ENCODE measurements around the gene PRR18. TPM values are rescaled to one million over a fixed set of nuclear protein-coding genes. Genes with fewer than 3 reads are reported as not detected.

Gene PRR18
- total RNA-seq, 1 donor = not detected

DNA sequence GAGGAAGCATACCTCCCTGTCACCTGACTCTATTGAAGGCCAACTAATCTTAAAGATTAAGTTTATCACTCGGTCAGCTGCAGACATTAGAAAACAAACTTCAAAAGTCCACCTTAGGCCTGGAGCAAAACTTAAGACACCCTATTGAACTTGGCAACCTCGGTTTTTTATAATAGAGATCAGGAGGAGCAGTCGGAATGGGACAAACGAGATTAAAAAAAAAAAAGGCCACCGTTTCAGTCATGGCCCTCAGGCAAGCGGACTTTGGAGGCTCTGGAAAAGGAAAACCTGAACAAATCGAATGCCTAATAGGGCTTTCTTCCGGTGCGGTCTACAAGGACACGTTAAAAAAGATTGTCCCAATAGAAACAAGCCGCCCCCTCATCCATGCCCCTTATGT, 7.2 kb upstream of the PRR18 start:
- DNase-seq (ENCODE audit: insufficient read length, low spot score, missing footprints) = no peak
- H3K9me3 ChIP-seq (ENCODE audit: low read depth, low read length) = no peaks in the 10 kb centered on the region
- H3K36me3 ChIP-seq (ENCODE audit: insufficient read depth, low read length) = no peaks in the 10 kb centered on the region
- TF ChIP-seq, protein P1, sequence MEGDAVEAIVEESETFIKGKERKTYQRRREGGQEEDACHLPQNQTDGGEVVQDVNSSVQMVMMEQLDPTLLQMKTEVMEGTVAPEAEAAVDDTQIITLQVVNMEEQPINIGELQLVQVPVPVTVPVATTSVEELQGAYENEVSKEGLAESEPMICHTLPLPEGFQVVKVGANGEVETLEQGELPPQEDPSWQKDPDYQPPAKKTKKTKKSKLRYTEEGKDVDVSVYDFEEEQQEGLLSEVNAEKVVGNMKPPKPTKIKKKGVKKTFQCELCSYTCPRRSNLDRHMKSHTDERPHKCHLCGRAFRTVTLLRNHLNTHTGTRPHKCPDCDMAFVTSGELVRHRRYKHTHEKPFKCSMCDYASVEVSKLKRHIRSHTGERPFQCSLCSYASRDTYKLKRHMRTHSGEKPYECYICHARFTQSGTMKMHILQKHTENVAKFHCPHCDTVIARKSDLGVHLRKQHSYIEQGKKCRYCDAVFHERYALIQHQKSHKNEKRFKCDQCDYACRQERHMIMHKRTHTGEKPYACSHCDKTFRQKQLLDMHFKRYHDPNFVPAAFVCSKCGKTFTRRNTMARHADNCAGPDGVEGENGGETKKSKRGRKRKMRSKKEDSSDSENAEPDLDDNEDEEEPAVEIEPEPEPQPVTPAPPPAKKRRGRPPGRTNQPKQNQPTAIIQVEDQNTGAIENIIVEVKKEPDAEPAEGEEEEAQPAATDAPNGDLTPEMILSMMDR (IDR thresholded peaks at IDR 0.05; ENCODE audit: extremely low read depth, low read depth, low read length) = no peak
- no peaks in the 10 kb centered on the region for H3K27me3 ChIP-seq (ENCODE audit: insufficient read depth, low read length)
- H2AFZ ChIP-seq (ENCODE audit: low read length) = no peak overlapping the region
- no peaks in the 10 kb centered on the region for H3K4me1 ChIP-seq (ENCODE audit: insufficient read depth, low read length)
- H3K4me3 ChIP-seq (ENCODE audit: insufficient read depth, low read length) = no peak overlapping the region
- H3K79me2 ChIP-seq (ENCODE audit: insufficient read depth, low read length) = no peaks in the 10 kb centered on the region
- no peak overlapping the region for H3K4me2 ChIP-seq (ENCODE audit: insufficient read depth, low read length)
- H4K20me1 ChIP-seq (ENCODE audit: insufficient read depth, low read length) = no peaks in the 10 kb centered on the region
- H3K27ac ChIP-seq (ENCODE audit: low read depth, low read length) = no peak overlapping the region

DNA sequence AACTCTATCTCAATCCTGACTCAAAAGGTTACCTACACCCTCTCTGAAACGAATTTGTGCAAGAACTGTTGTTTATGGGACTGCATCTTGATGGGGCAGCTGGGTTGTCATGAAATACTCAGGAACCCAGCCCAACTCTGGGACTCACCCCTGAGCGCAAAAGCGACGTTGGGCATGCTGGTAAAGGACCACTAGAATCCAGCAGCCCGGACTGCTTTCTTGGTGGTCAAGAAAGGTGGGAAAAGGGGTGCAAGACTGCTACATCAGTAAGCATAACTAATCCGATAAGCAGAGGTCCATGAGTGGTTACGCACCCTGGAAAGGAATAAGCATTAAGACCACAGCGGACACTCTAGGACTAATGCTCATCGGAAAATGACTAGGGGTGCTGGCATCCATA, 6.3 kb upstream of the PRR18 start:
- Histone ChIP-seq H3K27ac (ENCODE audit: low read depth, low read length) (no peak overlapping the region), H3K79me2 (ENCODE audit: insufficient read depth, low read length) (no peaks in the 10 kb centered on the region), H4K20me1 (ENCODE audit: insufficient read depth, low read length) (no peaks in the 10 kb centered on the region), H3K9me3 (ENCODE audit: low read depth, low read length) (no peaks in the 10 kb centered on the region), H3K4me2 (ENCODE audit: insufficient read depth, low read length) (no peak overlapping the region), H3K27me3 (ENCODE audit: insufficient read depth, low read length) (peaks cover 5% of the 10 kb centered on the region), H2AFZ (ENCODE audit: low read length) (no peak overlapping the region), H3K4me1 (ENCODE audit: insufficient read depth, low read length) (no peaks in the 10 kb centered on the region), H3K36me3 (ENCODE audit: insufficient read depth, low read length) (no peaks in the 10 kb centered on the region), H3K4me3 (ENCODE audit: insufficient read depth, low read length) (no peak overlapping the region)
- TF ChIP-seq, protein P1 (IDR thresholded peaks at IDR 0.05; ENCODE audit: extremely low read depth, low read depth, low read length) = no peak
- DNase-seq (ENCODE audit: insufficient read length, low spot score, missing footprints) = no peak

DNA sequence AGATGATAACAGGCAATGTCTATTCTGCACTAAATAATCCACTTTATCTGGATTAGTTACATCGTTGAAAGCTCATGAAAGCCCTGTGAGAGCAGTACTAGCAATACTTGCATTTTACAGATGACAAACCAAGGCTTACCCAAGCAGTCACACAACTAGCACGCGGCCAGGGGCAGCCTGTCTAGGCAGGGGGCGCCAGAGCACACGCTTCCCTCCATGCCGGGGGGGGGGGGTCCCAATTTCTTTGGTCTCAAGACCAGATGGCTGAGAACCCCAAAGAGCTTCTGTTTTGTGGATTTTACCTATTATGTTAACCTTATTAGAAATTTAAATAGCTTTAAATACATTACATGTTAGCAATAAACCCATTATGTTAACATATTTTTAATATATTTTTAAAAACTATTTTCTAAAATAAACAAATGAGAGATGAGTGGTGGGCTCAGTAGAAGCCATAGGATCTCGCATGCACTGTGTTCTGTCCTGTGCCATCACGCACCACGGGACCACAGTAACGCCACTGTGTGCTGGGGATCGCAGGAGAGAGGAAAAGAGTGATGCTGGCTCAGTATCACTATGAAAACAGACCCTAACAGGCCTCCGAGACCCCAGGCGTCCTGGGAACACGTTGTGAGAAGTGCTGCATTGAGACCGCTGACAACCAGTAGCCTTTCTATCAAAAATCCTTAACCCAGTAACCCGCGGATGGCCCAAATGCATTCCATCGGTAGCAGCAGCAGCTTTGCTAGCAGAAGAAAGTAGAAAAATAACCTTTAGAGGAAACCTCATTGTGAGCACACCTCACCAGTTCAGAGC, 5.3 kb upstream of the PRR18 start:
- H3K4me1 ChIP-seq (ENCODE audit: insufficient read depth, low read length) = no peaks in the 10 kb centered on the region
- no peaks in the 10 kb centered on the region for H3K9me3 ChIP-seq (ENCODE audit: low read depth, low read length)
- no peaks in the 10 kb centered on the region for H3K36me3 ChIP-seq (ENCODE audit: insufficient read depth, low read length)
- no peaks in the 10 kb centered on the region for H3K79me2 ChIP-seq (ENCODE audit: insufficient read depth, low read length)
- H3K4me3 ChIP-seq (ENCODE audit: insufficient read depth, low read length) = no peak overlapping the region
- TF ChIP-seq, protein P1 (IDR thresholded peaks at IDR 0.05; ENCODE audit: extremely low read depth, low read depth, low read length) = peak; percentile 83
- no peak overlapping the region for H2AFZ ChIP-seq (ENCODE audit: low read length)
- peak; percentile 93 for DNase-seq (ENCODE audit: insufficient read length, low spot score, missing footprints)
- no peak overlapping the region for H3K4me2 ChIP-seq (ENCODE audit: insufficient read depth, low read length)
- no peak overlapping the region for H3K27ac ChIP-seq (ENCODE audit: low read depth, low read length)
- no peaks in the 10 kb centered on the region for H4K20me1 ChIP-seq (ENCODE audit: insufficient read depth, low read length)
- H3K27me3 ChIP-seq (ENCODE audit: insufficient read depth, low read length) = peaks cover 15% of the 10 kb centered on the region

DNA sequence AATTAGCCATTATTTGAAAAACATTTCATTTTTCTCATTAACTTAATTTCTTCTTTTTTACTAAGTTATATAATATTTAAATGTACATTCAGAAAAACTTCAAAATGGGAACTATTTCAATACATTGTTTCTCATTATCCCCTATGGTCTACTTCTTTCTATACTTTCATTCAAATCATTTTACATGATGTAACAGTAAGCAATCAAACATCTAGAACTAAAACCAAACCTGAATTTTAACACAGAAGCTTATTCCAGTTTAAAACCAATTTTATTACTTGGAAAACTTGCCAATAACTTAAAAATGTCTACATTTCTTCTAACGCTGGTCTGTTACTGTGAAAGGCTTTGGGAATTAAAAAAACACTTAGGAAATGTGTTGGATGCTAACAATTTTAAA, 4.6 kb upstream of the PRR18 start:
- DNase-seq (ENCODE audit: insufficient read length, low spot score, missing footprints) = no peak
- Histone ChIP-seq H3K79me2 (ENCODE audit: insufficient read depth, low read length) (no peaks in the 10 kb centered on the region), H3K4me3 (ENCODE audit: insufficient read depth, low read length) (no peak overlapping the region), H4K20me1 (ENCODE audit: insufficient read depth, low read length) (no peaks in the 10 kb centered on the region), H2AFZ (ENCODE audit: low read length) (no peak overlapping the region), H3K36me3 (ENCODE audit: insufficient read depth, low read length) (no peaks in the 10 kb centered on the region), H3K4me1 (ENCODE audit: insufficient read depth, low read length) (no peaks in the 10 kb centered on the region), H3K9me3 (ENCODE audit: low read depth, low read length) (no peaks in the 10 kb centered on the region), H3K27ac (ENCODE audit: low read depth, low read length) (no peak overlapping the region), H3K4me2 (ENCODE audit: insufficient read depth, low read length) (no peak overlapping the region), H3K27me3 (ENCODE audit: insufficient read depth, low read length) (peaks cover 19% of the 10 kb centered on the region)
- TF ChIP-seq, protein P1 (IDR thresholded peaks at IDR 0.05; ENCODE audit: extremely low read depth, low read depth, low read length) = no peak

Measured in osteoblast (primary cell).